Inflammatory macrophage treated with lipopolysaccharide for 1 hour (primary cell): ENCODE measurements around the gene METTL2B.

Experiments
- DNase-seq, 2 donors: peaks; one replicate each; pipeline ENCODE4 v3.0.0-alpha.2; 2020 to 2022

METTL2B gene

DNA sequence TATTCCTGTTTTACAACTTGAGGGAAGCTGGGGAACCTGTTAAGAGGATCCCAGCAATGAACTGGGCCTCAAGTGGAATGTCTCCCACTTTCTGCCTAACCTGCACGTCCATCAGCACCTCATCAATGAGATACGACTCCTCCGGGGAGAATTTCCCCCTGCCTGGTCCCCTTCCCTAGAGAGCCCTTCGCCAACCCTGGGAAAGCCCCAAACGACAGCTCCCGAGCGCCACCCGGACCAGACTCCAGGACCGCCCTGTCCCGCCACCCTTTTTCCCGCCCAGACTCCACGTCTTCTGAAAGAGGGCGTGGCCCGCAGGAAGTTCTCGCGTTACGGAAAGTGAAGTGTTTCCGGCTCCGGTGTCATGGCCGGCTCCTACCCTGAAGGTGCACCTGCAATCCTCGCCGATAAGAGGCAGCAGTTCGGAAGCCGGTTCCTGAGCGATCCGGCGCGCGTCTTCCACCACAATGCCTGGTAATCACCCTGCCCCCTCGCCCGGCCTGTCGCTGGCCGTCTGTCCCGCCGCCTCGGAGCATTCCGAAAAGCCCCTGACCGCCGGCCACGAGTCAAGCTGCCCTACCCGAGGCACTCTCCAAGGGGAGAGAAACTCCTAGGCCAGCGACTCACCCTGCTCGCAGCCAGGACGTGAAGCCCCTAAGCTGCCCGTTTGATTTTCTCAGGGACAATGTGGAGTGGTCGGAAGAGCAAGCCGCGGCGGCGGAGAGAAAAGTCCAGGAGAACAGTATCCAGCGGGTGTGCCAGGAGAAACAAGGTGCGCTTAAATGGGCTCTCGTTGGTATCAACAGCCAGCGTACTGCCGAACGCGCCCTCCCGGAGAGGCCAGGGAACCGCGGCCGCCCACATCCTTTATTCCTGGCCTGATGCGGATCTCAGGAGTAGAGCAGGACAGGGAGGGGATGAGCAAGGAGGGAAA lies at the start of gene METTL2B:
Gene METTL2B, plus strand, starts transcription at position 347 of the 934 bp plus-strand sequence. Its CDS starts 18 bp downstream, at position 365.
- DNase-seq = peak; percentile 96 to 97

DNA sequence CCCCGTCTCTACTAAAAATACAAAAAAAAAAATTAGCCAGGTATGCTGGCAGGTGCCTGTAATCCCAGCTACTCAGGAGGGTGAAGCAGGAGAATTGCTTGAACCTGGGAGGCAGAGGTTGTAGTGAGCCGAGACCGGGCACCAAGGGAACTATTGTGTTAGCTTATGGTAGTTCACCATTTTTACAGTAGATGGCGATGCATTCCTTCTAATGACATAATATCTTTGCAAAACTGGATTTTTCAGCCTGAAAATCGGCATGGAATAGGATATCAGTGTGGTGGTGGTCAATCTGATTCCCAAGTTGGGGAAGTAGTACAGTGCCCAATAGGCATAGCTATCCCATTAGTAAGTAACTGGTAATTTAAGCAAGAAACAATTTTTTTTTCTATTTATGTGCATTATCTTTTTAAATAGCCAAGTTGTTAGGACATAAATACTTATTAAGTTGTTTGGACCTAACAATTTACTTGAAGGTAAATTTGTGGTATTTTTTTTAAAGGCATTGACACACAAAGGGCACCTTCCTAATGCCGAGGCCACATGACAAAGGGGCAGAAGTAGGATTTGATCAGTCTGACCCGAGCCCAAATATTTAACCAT lies 49.2 kb upstream of the METTL2B start:
- peak; percentile 52 to 93 for DNase-seq

- no peak for DNase-seq
Observed at GRCh38 chr7:128430207-128430606, 46.3 kb upstream of the METTL2B start.

GRCh38 chr7:128431221-128431620 lies 45.3 kb upstream of the METTL2B start:
- no peak for DNase-seq

DNA sequence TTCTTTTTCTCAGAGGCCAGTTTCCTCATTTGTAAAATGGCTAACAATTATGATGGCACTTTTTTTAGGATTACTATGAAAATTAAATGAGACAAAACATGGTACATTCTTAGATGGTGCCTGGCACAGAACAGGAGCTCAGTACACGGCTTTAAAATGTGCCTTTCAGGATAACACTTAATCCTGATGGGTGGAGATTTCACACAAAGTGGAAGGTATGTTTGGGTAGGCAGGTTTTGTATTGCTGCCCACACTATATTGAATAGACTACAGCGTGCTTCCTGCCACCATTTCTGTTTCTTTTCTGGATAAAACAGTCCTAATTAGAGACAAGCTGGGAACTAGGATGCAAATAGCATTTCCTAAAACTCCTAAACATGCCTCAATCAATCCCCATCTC lies 44.8 kb upstream of the METTL2B start:
- DNase-seq = no peak

DNA sequence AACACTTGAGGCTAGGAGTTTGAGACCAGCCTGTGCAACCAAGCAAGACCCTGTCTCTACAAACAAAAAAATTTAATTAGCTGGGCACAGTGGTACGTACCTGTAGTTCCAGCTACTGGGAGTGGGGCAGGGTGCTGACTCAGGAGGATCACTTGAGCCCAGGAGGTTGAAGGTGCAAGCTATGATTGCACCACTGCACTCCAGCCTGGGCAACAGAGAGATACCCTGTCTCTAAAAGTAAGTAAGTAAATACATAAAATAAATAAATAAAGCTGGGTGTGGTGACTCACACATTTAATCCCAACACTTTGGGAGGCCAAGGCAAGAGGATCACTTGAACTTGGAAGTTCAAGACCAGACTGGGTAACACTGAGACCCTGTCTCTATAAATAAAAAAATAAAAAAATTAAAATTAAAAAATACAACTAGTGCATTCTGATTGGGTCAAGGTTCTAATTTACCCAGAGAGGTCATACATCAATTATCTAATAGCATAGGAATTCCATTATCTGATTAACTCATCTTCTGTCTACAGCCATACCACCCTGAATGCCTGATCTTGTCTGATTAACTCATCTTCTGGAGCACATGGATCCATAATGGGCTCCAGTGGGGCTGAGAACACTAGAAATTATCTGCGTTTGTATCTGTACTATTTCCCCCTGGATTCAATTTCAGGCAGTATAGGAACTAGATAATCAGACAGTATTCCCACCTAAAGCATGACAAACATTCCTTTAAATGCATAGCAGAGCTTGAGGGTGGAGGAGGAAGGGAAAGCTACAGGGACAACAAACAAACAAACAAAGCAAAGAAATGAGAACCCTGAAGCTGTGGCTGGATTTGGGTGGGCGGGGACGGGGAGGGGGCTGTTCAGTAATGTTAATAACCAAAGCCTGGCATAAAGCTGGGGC lies 41.9 kb upstream of the METTL2B start:
- DNase-seq = no peak

GRCh38 chr7:128435327-128435686 lies 41.2 kb upstream of the METTL2B start:
- DNase-seq = no peak

GRCh38 chr7:128437426-128438332 lies 38.9 kb upstream of the METTL2B start:
- DNase-seq = peak; percentile 55 to 73

- DNase-seq = no peak
Observed at GRCh38 chr7:128442356-128442755, 34.2 kb upstream of the METTL2B start.

DNA sequence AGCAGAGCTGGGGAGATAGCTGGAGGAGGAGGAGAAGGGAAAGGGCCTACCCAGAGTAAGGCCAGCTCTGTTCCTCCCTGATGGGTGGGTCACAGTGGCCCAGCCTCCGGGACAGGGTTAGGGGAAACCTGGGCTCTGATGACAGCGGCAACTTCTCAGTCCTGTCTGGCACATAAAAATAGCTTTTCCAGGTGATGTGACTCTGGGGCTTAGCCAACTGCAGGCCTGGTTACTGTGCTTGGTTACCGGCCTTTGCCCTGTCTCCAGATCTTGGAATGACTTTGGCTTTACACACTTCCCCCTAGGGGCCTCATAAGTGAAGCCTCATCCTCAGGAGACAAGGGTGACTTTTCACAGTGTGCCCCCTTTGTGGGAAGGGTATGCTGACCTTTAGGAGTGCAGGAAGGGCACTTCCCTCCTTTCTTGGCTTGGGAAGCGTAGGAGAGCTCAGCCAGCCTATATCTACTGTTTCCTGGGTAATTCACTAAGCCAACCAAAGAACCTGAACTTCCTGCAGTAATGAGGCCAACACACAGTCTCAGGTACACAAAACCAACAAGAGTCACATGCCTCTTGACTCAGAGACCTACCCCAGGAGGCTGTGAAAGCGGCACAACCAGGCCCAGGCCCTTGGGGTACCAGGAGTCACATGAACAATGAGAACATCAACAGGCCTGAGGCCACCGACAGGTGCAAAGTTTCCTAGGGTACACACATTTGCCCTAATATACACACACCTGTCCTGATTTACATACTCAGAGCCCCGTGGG lies 32.5 kb upstream of the METTL2B start:
- DNase-seq = no peak

- DNase-seq = no peak
Observed at GRCh38 chr7:128446306-128446705, 30.2 kb upstream of the METTL2B start.

- DNase-seq = peak in 1 of 2 donors; percentile 42
Observed at GRCh38 chr7:128447941-128448564, 28.5 kb upstream of the METTL2B start.

DNA sequence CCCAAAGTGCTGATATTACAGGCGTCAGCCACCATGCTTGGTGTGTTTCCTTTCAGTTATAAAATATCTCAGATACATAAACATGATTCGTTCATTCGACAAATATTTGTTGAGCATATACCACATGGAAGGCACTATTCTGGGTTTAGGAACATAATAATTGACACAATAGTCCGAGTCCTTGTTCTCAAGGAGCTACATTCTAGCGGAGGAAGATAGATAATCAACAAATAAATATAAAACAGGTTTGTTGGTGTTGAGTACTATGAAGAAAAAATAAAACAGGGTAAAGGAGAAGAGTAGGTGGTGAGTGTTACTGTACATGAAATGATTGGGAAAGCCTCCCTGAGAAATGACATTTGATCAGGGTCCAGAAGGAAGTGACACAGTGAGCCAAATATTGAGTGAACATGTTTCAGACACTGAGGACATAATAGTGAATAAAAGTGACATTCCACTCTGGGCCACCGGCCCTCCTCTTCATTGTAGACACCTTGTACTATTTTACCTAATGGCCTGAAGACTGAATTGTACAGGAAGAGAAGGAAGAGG lies 27.7 kb upstream of the METTL2B start:
- peak; percentile 59 to 76 for DNase-seq

- DNase-seq = peak; percentile 64 to 82
Observed at GRCh38 chr7:128450409-128450808, 26.1 kb upstream of the METTL2B start.

DNA sequence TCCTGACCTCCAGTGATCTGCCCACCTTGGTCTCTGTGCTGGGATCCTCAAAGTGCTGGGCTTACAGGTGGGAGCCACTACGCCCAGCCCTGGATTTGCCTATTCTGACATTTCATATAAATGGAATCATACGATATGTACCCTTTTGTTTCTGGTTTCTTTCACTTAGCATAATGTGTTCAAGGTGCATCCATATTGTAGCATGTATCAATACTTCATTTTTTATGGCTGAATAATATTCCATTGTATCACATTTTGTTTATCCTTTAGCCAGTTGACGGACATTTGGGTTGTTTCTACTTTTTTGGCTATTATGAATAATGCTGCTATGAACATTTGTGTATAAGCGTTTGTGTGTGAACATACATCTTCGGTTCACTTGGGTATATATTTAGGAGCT lies 25.6 kb upstream of the METTL2B start:
- no peak for DNase-seq

GRCh38 chr7:128452552-128452951 lies 24.0 kb upstream of the METTL2B start:
- DNase-seq = no peak

DNA sequence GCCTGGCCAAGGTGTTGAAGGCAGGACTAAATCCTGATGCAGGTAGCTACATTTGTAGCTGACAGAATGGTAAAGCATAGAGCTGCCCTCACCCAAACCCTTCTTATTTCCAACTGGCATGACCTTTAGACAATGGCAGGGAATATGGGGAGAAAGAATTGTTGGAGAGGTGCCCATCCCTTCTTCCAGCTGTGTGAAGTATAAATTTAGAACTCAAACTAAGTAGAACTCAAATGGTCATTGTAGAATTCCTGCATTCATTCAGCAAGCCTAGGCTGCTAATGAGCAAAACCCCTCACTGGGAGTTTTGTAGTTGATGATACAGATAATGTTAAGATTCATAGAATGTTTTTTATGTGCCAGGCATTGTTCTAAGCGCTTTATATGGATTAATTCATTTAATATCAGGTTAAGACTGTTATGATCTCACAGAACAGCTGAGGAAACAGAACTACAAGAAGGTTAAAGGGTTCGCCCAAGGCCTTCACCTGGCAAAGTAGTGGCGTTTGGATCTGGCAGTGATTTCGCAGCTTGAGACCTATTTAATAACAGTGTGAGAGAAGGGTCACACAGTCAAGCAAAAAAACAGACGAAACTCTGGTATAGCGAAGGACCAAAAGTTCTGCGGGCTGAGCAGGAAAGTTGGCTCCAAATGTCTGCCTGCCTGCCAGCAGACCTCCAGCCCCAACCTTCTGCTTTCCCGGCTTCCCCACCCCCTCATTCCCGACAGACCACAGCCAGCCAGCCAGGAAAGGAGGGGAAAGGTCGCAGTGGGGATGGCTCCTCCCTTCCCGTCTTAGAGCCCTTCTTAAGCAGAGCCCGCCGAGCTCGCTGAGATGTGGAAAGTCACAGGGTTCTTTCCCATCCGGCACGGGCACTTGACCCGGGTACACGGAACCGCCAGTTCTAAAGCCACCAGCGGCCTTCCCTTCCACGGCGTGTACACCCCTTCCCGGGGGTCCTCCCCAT lies 22.4 kb upstream of the METTL2B start:
- no peak for DNase-seq

- DNase-seq = peak in 1 of 2 donors; percentile 48
Observed at GRCh38 chr7:128454808-128455542, 21.6 kb upstream of the METTL2B start.
